Adipocyte (in vitro differentiated cells): ENCODE measurements around the gene SPNS2.

Experiments
- DNase-seq: peaks from one replicate; pipeline ENCODE4 v3.0.0-alpha.2; 2015; ENCODE audit warnings: low read depth
- H3K27me3 ChIP-seq: replicated peaks from 2 replicates; pipeline ENCODE4 v1.7.0; 2013; ENCODE audit warnings: mild to moderate bottlenecking, low read length, moderate library complexity; ENCODE audit not compliant: control insufficient read depth, insufficient read depth
- H3K36me3 ChIP-seq: 2 replicates; pipeline ENCODE4 v1.7.0; 2013; ENCODE audit warnings: low read length, mild to moderate bottlenecking, moderate library complexity; ENCODE audit not compliant: control insufficient read depth, insufficient read depth, severe bottlenecking
- H3K4me1 ChIP-seq: 2 replicates; pipeline ENCODE4 v1.7.0; 2013; ENCODE audit warnings: mild to moderate bottlenecking, low read length, moderate library complexity; ENCODE audit not compliant: control insufficient read depth, insufficient read depth
- H3K4me3 ChIP-seq: 2 replicates; pipeline ENCODE4 v1.7.0; 2013; ENCODE audit warnings: mild to moderate bottlenecking, low read length, moderate library complexity
- H3K9ac ChIP-seq: 2 replicates; pipeline ENCODE4 v1.7.0; 2013; ENCODE audit warnings: mild to moderate bottlenecking, low read length, moderate library complexity
- H3K9me3 ChIP-seq: 2 replicates; pipeline ENCODE4 v1.7.0; 2013; ENCODE audit warnings: mild to moderate bottlenecking, low read length, moderate library complexity; ENCODE audit not compliant: control insufficient read depth

The SPNS2 gene

GRCh38 chr17:4529533-4530152, 31.0 kb downstream of the SPNS2 start:
- Histone ChIP-seq H3K9ac (no peak overlapping the region), H3K36me3 (no peaks in the 10 kb centered on the region), H3K9me3 (no peaks in the 10 kb centered on the region), H3K4me3 (no peak overlapping the region), H3K4me1 (peaks cover 18% of the 10 kb centered on the region), H3K27me3 (peaks cover 11% of the 10 kb centered on the region)
- no peak for DNase-seq

GRCh38 chr17:4530799-4531730, 32.4 kb downstream of the SPNS2 start:
- Histone ChIP-seq H3K27me3 (peaks cover under 1% of the 10 kb centered on the region), H3K4me3 (no peak overlapping the region), H3K36me3 (no peaks in the 10 kb centered on the region), H3K9me3 (no peaks in the 10 kb centered on the region), H3K9ac (no peak overlapping the region), H3K4me1 (peaks cover 18% of the 10 kb centered on the region)
- no peak for DNase-seq

GRCh38 chr17:4531988-4532736, 33.5 kb downstream of the SPNS2 start:
- H3K9me3 ChIP-seq, result no peaks in the 10 kb centered on the region
- no peaks in the 10 kb centered on the region for H3K27me3 ChIP-seq
- no peaks in the 10 kb centered on the region for H3K36me3 ChIP-seq
- no peak overlapping the region for H3K4me3 ChIP-seq
- H3K4me1 ChIP-seq, result peaks cover 22% of the 10 kb centered on the region
- no peak overlapping the region for H3K9ac ChIP-seq
- DNase-seq, result no peak

- Histone ChIP-seq H3K36me3 (no peaks in the 10 kb centered on the region), H3K27me3 (no peaks in the 10 kb centered on the region), H3K4me3 (no peak overlapping the region), H3K9ac (no peak overlapping the region), H3K9me3 (no peaks in the 10 kb centered on the region), H3K4me1 (peaks cover 22% of the 10 kb centered on the region)
- no peak for DNase-seq
Measured at GRCh38 chr17:4532860-4533522, 34.3 kb downstream of the SPNS2 start.

GRCh38 chr17:4533523-4534504, 35.1 kb downstream of the SPNS2 start:
- H3K9ac ChIP-seq, result no peak overlapping the region
- no peaks in the 10 kb centered on the region for H3K27me3 ChIP-seq
- no peaks in the 10 kb centered on the region for H3K9me3 ChIP-seq
- DNase-seq, result no peak
- peaks cover 20% of the 10 kb centered on the region for H3K4me1 ChIP-seq
- H3K36me3 ChIP-seq, result peaks cover 6% of the 10 kb centered on the region
- H3K4me3 ChIP-seq, result no peak overlapping the region

- peaks cover 10% of the 10 kb centered on the region for H3K36me3 ChIP-seq
- H3K4me3 ChIP-seq, result no peak overlapping the region
- DNase-seq, result no peak
- no peaks in the 10 kb centered on the region for H3K9me3 ChIP-seq
- no peaks in the 10 kb centered on the region for H3K27me3 ChIP-seq
- peaks cover 20% of the 10 kb centered on the region for H3K4me1 ChIP-seq
- H3K9ac ChIP-seq, result no peak overlapping the region
Measured at GRCh38 chr17:4534515-4534914, 35.8 kb downstream of the SPNS2 start.

- Histone ChIP-seq H3K4me1 (peaks cover 20% of the 10 kb centered on the region), H3K9ac (no peak overlapping the region), H3K9me3 (no peaks in the 10 kb centered on the region), H3K4me3 (no peak overlapping the region), H3K27me3 (no peaks in the 10 kb centered on the region), H3K36me3 (peaks cover 16% of the 10 kb centered on the region)
- DNase-seq, result no peak
Measured at GRCh38 chr17:4534928-4535666, 36.4 kb downstream of the SPNS2 start.

- peaks cover 20% of the 10 kb centered on the region for H3K4me1 ChIP-seq
- H3K27me3 ChIP-seq, result no peaks in the 10 kb centered on the region
- no peaks in the 10 kb centered on the region for H3K9me3 ChIP-seq
- no peak overlapping the region for H3K4me3 ChIP-seq
- DNase-seq, result no peak
- H3K9ac ChIP-seq, result no peak overlapping the region
- H3K36me3 ChIP-seq, result peaks cover 22% of the 10 kb centered on the region
Measured at GRCh38 chr17:4535667-4536258, 37.1 kb downstream of the SPNS2 start.

GRCh38 chr17:4536259-4536741, 37.6 kb downstream of the SPNS2 start:
- no peak for DNase-seq
- Histone ChIP-seq H3K9ac (peak overlapping the region; percentile 34), H3K4me1 (peaks cover 20% of the 10 kb centered on the region), H3K4me3 (no peak overlapping the region), H3K27me3 (no peaks in the 10 kb centered on the region), H3K9me3 (no peaks in the 10 kb centered on the region), H3K36me3 (peaks cover 26% of the 10 kb centered on the region)
